ENCODE results near the gene ZNF492. TPM values are rescaled to one million over a fixed set of nuclear protein-coding genes. Genes with fewer than 3 reads are reported as not detected.
"Not testable (repeated sequence)": the region's sequence is repeated elsewhere in the genome, so short reads cannot be mapped to it uniquely, and the experiment has no call there.

ZNF492 gene
- polyA plus RNA-seq, 1 of the 3 experiments (the other 2 are of a cell fraction) = 0.28 TPM

- H3K36me3 ChIP-seq (replicated peaks in 1 of 2; ENCODE audit: control insufficient read depth in 1 of 2, insufficient read depth in 2 of 2, low read length in 1 of 2); CTCF ChIA-PET; POLR2A ChIA-PET; H3K9ac ChIP-seq; H3K4me3 ChIP-seq (ENCODE audit: low read depth in 2 of 2, low read length in 1 of 2); H3K27ac ChIP-seq (ENCODE audit: low read depth in 2 of 2, low read length in 1 of 2); H3K4me2 ChIP-seq; DNase-seq; H2AFZ ChIP-seq (ENCODE audit: low read depth); H3K9me3 ChIP-seq; H3K27me3 ChIP-seq (ENCODE audit: insufficient read depth); H3K9me2 ChIP-seq; H3K79me2 ChIP-seq (ENCODE audit: insufficient read depth); H3F3A ChIP-seq (replicated peaks; ENCODE audit: insufficient read depth); H4K20me1 ChIP-seq (ENCODE audit: insufficient read depth); H3K4me1 ChIP-seq (ENCODE audit: control insufficient read depth in 1 of 2, insufficient read depth in 2 of 2, low read depth in 1 of 2, low read length in 1 of 2): not testable (repeated sequence)
- no CpG with 5 or more reads among the region's 28 CpGs for WGBS (ENCODE audit: low lambda C conversion rate)
Observed at GRCh38 chr19:22703096-22703495, 69.0 kb downstream of the ZNF492 start.

- no peak overlapping the region for H2AFZ ChIP-seq (ENCODE audit: low read depth)
- TF ChIP-seq GATA2 (CRISPR knock-in tag; IDR thresholded peaks at IDR 0.05) (no peak), USF2 (IDR thresholded peaks at IDR 0.05; ENCODE audit: borderline replicate concordance, low read depth, low read length) (no peak)
- ChIA-PET POLR2A (no interaction called here), CTCF (no interaction called here)
- H3K9me3 ChIP-seq = no peaks in the 10 kb centered on the region
- H3K9me2 ChIP-seq = no peaks in the 10 kb centered on the region
- no peaks in the 10 kb centered on the region for H3K36me3 ChIP-seq (replicated peaks in 1 of 2; ENCODE audit: control insufficient read depth in 1 of 2, insufficient read depth in 2 of 2, low read length in 1 of 2)
- H4K20me1 ChIP-seq (ENCODE audit: insufficient read depth) = no peaks in the 10 kb centered on the region
- no peak overlapping the region for H3K27ac ChIP-seq (ENCODE audit: low read depth in 2 of 2, low read length in 1 of 2)
- no peak overlapping the region for H3K4me2 ChIP-seq
- no peaks in the 10 kb centered on the region for H3F3A ChIP-seq (replicated peaks; ENCODE audit: insufficient read depth)
- no peak for DNase-seq
- H3K27me3 ChIP-seq (ENCODE audit: insufficient read depth) = no peaks in the 10 kb centered on the region
- 35% methylated on average over 15 of the region's 27 CpGs for WGBS (ENCODE audit: low lambda C conversion rate)
- no peaks in the 10 kb centered on the region for H3K79me2 ChIP-seq (ENCODE audit: insufficient read depth)
- H3K4me1 ChIP-seq (ENCODE audit: control insufficient read depth in 1 of 2, insufficient read depth in 2 of 2, low read depth in 1 of 2, low read length in 1 of 2) = no peaks in the 10 kb centered on the region
- no peak overlapping the region for H3K4me3 ChIP-seq (ENCODE audit: low read depth in 2 of 2, low read length in 1 of 2)
- no peak overlapping the region for H3K9ac ChIP-seq
Observed at GRCh38 chr19:22708983-22709382, 74.9 kb downstream of the ZNF492 start.

Small RNA genes lying within 50 kb of the gene (small RNA-seq; reads per million reads assigned to genes)
- 0 reads per million in 7 experiments for gene AC011467.2

Other genes starting within 250 kb of the ZNF492 start
- not detected in 2 replicates for gene ZNF98, start 212.0 kb upstream of the ZNF492 start, polyA plus RNA-seq (2012; rRNA removed)
- not detected in 2 replicates for gene ZNF99, start 149.8 kb downstream of the ZNF492 start, polyA plus RNA-seq (2012; rRNA removed)
- gene ZNF723, start 198.0 kb downstream of the ZNF492 start, polyA plus RNA-seq (2012; rRNA removed) = not detected in 2 replicates